ENCODE results near the gene NFIA. TPM values are rescaled to one million over a fixed set of nuclear protein-coding genes. Genes with fewer than 3 reads are reported as not detected.
"Not testable (repeated sequence)": the region's sequence is repeated elsewhere in the genome, so short reads cannot be mapped to it uniquely, and the experiment has no call there.

Gene NFIA
- total RNA-seq, 2 donors from 2014 or later: 75.3 to 81.3 TPM

- H3K4me1 ChIP-seq: peaks cover 0 to 50% of the 10 kb centered on the region in 2 donors
These were observed 26.2 kb upstream of the NFIA start for GRCh38 chr1:61056196-61056572.

GRCh38 chr1:61056573-61057439 lies 25.6 kb upstream of the NFIA start:
- H3K9me3 ChIP-seq: no peaks in the 10 kb centered on the region
- H3K36me3 ChIP-seq: no peaks in the 10 kb centered on the region
- DNase-seq (ENCODE audit: low spot score): no peak
- peak overlapping the region; percentile 71 to 78 for H3K4me3 ChIP-seq
- peak overlapping the region; percentile 97 to 99 for H3K27ac ChIP-seq
- no peaks in the 10 kb centered on the region for H3K27me3 ChIP-seq
- no peak for TF ChIP-seq CTCF (IDR thresholded peaks at IDR 0.05)
- H3K4me1 ChIP-seq: peaks cover 0 to 44% of the 10 kb centered on the region in 2 donors

More at GRCh38 chr1:61056196-61056572, 26.2 kb upstream of the NFIA start:
- H3K27ac ChIP-seq: peak overlapping the region; percentile 97 to 99
- H3K9me3 ChIP-seq: no peaks in the 10 kb centered on the region
- no peak for DNase-seq (ENCODE audit: low spot score)
- H3K36me3 ChIP-seq: no peaks in the 10 kb centered on the region
- H3K27me3 ChIP-seq: no peaks in the 10 kb centered on the region
- H3K4me3 ChIP-seq: peak overlapping the region in 1 of 2 donors; percentile 78
- TF ChIP-seq CTCF (IDR thresholded peaks at IDR 0.05): no peak

GRCh38 chr1:61058483-61059245 lies 23.7 kb upstream of the NFIA start:
- Histone ChIP-seq H3K27me3 (no peaks in the 10 kb centered on the region), H3K4me1 (peaks cover 0 to 28% of the 10 kb centered on the region in 2 donors), H3K27ac (no peak overlapping the region), H3K9me3 (no peaks in the 10 kb centered on the region), H3K36me3 (no peaks in the 10 kb centered on the region), H3K4me3 (no peak overlapping the region)
- TF ChIP-seq CTCF (IDR thresholded peaks at IDR 0.05): no peak
- DNase-seq (ENCODE audit: low spot score): no peak

- not testable (repeated sequence) for H3K36me3 ChIP-seq; H3K4me1 ChIP-seq; H3K27ac ChIP-seq; H3K27me3 ChIP-seq; H3K9me3 ChIP-seq; H3K4me3 ChIP-seq; DNase-seq (ENCODE audit: low spot score)
These were observed 20.8 kb upstream of the NFIA start for GRCh38 chr1:61061601-61062000.

- DNase-seq (ENCODE audit: low spot score): no peak
- TF ChIP-seq CTCF (IDR thresholded peaks at IDR 0.05): no peak
- Histone ChIP-seq H3K36me3 (no peaks in the 10 kb centered on the region), H3K4me3 (no peak overlapping the region), H3K27ac (no peak overlapping the region), H3K4me1 (no peaks in the 10 kb centered on the region), H3K27me3 (no peaks in the 10 kb centered on the region), H3K9me3 (no peaks in the 10 kb centered on the region)
These were observed 17.7 kb upstream of the NFIA start for GRCh38 chr1:61064673-61065072.

- no peaks in the 10 kb centered on the region for H3K36me3 ChIP-seq
- no peak overlapping the region for H3K27ac ChIP-seq
- no peaks in the 10 kb centered on the region for H3K9me3 ChIP-seq
- H3K27me3 ChIP-seq: no peaks in the 10 kb centered on the region
- DNase-seq (ENCODE audit: low spot score): no peak
- H3K4me1 ChIP-seq: no peaks in the 10 kb centered on the region
- H3K4me3 ChIP-seq: no peak overlapping the region
- no peak for TF ChIP-seq CTCF (IDR thresholded peaks at IDR 0.05)
These were observed 14.8 kb upstream of the NFIA start for GRCh38 chr1:61067446-61068019.
